GM12865 (cell line): ENCODE results near the gene TOX3.
A peak's percentile ranks its signal among the peaks of the same experiment; 100 is the strongest.

Experiments used
- DNase-seq: peaks from one replicate; pipeline ENCODE4 v3.0.0; 2010; ENCODE audit warnings: low read depth
- H3K4me3 ChIP-seq: 2 replicates; pipeline ENCODE4 v1.5.1; 2011; ENCODE audit warnings: mild to moderate bottlenecking, low read depth, low read length, control low read depth
- CTCF ChIP-seq: IDR thresholded peaks from 2 replicates; pipeline ENCODE4 v1.5.1; 2011; ENCODE audit warnings: low read length, control low read depth, low read depth, inconsistent platforms; ENCODE audit not compliant: insufficient read depth; ENCODE audit errors: missing control alignments

TOX3 gene

GRCh38 chr16:52581530-52581929, 34.6 kb upstream of the TOX3 start:
- TF ChIP-seq CTCF, result peak; percentile 29
- DNase-seq, result no peak
- no peak overlapping the region for H3K4me3 ChIP-seq

- no peak for DNase-seq
- no peak for TF ChIP-seq CTCF
- H3K4me3 ChIP-seq, result no peak overlapping the region
Measured at GRCh38 chr16:52580488-52580887, 33.5 kb upstream of the TOX3 start.

DNA sequence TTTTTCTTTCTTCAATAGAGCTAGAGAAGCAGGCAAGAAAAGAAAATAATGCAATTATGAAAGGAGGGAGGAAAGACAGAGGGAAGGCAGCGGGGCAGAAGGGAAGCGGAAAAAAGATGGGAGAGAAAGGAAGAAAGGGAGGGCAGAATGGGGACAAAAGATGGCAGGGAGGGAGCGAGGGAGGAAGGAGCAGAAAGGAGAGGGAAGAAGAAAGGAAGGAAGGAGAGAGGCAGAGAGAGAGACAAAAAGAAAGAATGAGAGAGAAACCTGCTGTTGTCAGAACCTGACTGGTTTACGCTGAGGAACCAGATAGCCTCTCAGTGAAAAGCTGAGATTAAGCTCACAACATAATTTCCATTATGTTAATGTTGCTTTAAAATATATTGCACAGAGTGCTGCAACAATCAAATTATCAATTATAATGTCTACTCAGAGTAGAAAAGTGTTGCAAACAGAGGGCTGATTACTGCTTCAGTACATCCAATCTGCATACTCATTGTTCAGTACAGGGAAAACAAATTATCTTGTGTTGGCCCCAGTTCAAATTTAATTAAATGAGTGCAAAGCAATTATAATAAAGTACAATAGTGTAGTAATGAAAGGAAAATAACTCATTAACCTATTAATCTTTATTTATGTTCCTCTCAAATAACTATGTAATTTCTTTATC, 32.0 kb upstream of the TOX3 start:
- H3K4me3 ChIP-seq, result no peak overlapping the region
- no peak for TF ChIP-seq CTCF
- DNase-seq, result no peak

DNA sequence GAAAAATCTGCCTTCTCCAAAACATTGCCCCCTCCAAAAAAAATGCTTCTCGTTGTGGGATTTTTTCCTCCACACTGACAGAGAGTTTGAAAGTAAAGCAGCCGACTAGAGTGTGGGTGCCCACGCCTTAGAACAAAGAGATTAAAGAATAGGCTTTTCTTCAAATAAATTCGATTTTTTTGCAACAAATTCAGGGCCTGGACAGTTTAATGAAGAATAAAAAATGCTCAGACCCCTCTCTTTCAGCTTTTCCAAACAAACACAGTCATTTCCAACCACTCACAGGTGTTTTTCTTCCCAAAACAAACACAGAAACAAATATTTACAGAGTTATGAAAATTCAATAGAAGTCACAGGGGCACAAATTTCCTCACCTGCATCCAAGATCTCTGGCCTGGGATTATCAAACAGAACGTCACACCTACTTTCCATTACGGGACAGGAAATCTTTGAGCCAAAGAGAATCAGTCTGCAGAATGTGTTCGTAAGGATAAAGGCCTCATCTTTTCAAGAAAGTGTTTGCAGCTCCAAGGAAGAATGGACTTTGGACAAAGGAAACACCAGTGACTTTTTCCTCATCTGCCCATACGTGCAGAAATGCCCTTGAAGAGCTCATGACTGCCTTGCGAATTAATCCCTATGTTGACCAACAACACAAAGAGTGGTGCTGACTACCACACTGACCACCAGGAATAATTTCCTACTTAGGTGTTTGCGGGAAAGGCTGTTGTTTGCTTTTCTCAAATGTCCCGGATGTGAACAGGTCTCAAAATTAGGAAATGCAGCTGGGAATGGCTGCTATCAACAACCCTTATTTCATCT, 31.3 kb upstream of the TOX3 start:
- no peak overlapping the region for H3K4me3 ChIP-seq
- no peak for DNase-seq
- no peak for TF ChIP-seq CTCF

GRCh38 chr16:52577130-52577706, 30.3 kb upstream of the TOX3 start:
- no peak overlapping the region for H3K4me3 ChIP-seq
- DNase-seq, result no peak
- no peak for TF ChIP-seq CTCF

DNA sequence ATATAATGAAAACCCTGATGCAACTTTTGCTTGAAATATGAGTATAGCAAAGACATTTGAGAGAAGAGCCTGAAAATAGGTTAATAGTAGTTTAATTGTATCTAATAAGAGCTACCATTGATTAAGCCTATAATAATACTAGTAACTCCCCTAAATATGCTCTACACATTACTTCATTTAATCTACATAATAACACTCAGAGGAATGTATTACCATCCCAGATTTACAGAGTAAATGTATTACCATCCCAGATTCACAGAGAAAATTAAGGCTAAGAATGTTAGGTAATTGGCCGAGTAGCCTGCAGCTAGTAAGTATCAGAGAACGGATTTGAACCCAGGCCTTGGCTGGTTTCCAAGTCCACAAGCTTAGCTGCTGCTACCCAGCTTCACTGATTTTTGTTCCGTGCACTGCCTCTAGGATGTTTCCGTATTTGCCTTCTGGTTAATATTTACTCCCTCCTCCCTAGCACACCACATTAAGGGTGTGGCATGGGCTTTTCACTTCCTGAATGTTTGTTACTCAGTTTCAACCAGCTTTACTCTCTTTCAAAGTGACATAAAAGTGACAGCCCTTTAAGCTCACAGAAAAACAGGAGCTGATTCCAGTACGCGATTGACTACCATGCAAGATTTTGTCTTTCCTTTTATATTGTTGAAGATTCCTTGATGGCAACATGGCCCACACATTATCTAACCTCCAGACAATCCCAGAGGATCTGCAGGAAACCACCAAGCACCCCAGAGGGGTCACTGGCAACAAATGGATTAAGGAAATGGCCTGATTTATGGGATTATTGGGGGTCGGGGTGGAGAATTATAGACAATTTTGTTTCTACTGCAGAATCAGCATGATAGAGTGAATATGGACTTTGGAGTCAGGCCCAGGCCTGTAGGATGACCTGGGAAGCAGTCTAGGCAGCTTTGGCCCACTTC, 26.7 kb upstream of the TOX3 start:
- TF ChIP-seq CTCF, result no peak
- H3K4me3 ChIP-seq, result no peak overlapping the region
- no peak for DNase-seq
